Measurements from ENCODE around the gene PPP2R1A.
"Not testable (repeated sequence)": the region's sequence is repeated elsewhere in the genome, so short reads cannot be mapped to it uniquely, and the experiment has no call there.

Gene PPP2R1A

DNA sequence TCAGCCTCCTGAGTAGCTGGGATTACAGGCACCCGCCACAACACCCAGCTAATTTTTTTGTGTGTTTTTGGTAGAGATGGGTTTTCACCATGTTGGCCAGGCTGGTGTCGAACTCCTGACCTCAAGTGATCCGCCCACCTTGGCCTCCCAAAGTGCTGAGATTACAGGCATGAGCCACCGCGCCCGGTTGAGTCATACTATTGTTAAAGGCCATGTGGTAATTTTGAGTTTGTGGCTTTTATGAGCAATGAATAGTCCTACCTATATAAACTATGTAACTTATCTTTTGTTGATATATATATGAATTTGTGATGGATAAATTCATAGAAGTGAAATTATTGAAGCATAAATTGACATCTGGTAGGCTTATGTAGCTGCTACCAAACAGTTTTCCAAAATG is 75.7 kb downstream of the PPP2R1A start:
- DNase-seq: not testable (repeated sequence)

DNA sequence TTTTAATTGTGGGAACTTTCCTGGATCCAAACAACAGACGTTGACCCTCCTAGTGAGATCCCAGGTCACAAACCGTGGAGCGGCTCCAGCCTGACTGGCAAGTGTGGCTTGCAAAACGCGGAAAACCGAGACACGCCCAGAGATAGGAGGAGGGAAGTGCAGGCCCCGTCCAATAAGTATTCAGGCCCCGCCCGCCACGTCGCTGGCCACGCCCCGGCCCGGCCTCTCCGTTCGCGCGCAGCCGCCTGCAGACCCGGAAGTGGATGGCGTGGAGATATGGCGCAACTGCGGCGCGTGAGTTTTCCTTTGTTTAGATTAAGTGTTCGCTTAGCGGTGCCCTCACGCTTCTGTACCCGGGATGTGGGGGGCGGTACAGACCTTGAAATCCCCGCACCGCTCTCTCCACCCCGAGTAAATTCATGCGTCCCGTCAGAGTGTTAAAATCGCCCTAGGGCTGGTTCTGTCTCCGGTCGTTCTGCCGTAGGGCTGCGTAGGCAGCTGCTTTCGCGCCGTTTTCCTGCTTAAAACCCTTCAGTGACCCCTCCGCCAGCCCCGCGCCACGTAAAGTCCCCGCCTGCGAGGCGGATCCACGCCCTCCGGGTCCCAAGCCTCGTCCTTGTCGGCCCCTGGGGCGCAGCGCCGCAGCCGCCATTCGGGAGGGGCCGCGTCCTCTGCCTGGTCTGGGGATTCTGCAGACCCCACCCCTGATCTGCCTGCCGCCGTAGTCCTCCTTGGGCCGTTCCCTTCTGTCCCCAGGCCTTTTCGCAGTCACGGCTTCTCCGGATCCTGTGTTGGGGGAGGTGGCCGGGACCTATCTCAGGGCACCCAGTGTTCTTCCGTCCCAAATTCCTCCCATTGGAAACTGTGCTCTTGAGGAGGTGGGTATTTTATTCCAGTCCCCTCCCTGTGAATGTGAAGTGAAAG is 79.7 kb downstream of the PPP2R1A start, which contains the start of gene ZNF766:
Gene ZNF766 (plus strand): TSS at position 250 of the 924 bp plus-strand sequence. CDS start 27 bp downstream, at position 277.
- peak; percentile 94 for DNase-seq

DNA sequence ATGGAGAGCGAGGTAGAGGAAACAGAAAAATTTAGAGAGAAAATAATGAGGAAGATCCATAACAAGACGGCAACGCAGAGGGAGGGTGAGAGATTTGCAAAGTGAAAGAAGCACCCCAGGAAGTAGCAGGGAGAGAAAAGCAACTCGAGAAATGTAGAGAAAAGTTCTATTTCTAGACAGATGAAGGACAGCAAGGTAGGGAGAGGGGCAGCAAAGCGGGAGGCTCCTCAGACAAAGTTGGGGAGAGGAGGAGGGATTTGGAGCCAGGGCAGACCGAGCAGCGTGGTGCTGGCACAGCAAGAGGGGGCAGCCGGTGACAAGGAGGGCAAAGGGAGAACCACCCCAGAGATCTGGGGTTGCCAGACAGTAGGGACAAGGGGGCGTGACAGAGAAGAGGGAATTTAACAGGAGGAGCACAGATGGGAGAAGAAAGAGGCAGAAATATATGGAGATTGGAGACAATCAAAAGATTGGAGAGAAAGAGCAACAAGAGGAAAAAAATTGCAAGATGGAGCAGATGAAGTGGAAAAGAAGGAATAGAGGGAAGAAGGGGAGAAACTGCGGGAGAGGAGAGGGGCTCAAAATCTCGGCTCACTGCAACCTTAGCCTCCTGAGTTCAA is 80.5 kb downstream of the PPP2R1A start:
- no peak for DNase-seq

DNA sequence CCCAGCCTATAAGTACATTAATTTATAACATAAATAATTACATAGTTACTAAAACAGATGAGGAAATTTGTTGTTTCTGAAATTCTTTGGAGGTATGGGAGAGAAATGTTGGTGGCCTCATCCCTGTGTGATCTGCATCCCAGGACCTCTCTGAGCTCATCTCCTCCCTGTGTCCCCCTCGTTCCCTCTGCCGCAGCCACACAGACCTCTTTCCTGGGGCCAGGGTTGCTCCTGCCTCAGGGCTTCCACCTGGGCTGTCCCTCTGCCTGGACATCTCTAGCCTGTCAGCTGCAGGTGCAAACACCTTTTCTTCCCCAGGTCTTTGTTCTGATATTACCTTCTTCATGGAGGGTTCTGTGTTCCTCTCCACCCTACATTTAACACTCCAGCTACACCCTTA is 83.4 kb downstream of the PPP2R1A start:
- DNase-seq: no peak

DNA sequence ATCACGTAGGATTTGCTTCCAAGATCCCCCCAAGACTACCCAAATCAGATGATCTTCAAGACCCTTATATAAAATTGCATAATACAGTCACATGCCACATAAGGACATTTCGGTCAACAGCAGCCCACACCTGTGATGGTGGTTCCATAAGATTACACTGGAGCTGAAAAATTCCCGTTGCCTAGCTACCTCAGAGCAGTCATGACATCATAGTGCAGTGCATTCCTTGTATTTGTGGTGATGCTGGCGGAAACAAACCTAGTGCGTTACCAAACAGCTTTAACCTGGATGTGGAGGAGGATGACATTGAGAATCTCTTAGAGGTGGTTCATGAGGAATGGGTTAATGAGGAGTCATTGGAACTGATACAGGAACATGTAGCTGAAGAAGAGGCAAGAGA is 84.3 kb downstream of the PPP2R1A start:
- DNase-seq: no peak

DNA sequence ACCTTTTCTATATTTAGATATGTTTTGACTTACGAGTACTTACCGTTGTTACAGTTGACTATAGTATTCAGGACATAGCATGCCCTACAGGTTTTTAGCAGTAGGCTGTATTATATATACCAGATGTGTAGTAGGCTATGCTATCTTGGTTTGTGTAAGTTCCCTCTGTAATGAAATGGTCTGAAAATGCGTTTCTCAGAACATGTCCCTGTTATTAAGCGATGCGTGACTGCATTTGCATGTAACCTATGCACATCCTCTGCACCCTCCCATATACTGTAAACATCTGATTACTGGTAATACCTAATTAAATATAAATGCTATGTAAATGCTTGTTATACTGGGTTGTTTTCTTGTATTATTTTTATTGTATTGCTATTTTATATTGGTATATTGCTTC is 86.1 kb downstream of the PPP2R1A start:
- no peak for DNase-seq

DNA sequence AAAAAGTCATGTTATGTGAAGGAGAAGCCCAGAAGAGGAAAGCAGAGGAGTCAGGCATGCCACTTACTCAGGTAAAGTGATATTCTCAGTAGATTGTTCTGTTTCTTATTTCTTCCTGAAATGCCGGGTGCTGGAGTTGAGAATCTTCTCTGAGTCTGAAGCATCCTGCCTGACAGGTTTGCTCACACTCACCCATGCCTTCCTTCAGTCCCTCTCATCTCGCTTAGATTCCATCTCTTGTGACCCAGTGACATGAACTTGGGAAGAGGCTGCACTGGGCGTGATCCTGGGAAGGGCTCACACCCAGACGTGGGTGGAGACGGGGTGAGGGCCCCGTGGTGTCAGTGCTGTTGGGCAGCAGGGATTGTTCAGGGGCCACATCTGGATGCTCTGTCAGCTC is 87.6 kb downstream of the PPP2R1A start:
- DNase-seq: no peak

Data from fibroblast of upper back skin (primary cell).